Keratinocyte (primary cell): ENCODE data around the gene DDAH1. TPM values are rescaled to one million over a fixed set of nuclear protein-coding genes. Genes with fewer than 3 reads are reported as not detected.

Experiments used
- DNase-seq: peaks from one replicate; pipeline ENCODE4 v3.0.0-alpha.2; 2011; ENCODE audit warnings: low read depth, missing footprints, low spot score
- FAIRE-seq: peaks from 2 replicates; lab custom pipeline; 2011; peaks lifted over from hg19 to GRCh38; lab: Jason Lieb, UNC
- H2AFZ ChIP-seq: 2 replicates; pipeline ENCODE4 v1.6.0; 2012; ENCODE audit warnings: low read length, control low read depth, inconsistent platforms; ENCODE audit not compliant: control insufficient read depth
- H3K27ac ChIP-seq: 2 replicates; pipeline ENCODE4 v1.5.1; 2011; ENCODE audit warnings: low read length; ENCODE audit not compliant: control insufficient read depth, insufficient read depth
- H3K27me3 ChIP-seq: 3 replicates; pipeline ENCODE4 v1.6.0; 2011; ENCODE audit warnings: low read length; ENCODE audit not compliant: control insufficient read depth, insufficient read depth; ENCODE audit errors: extremely low read depth
- H3K36me3 ChIP-seq, 2 experiments: 2 replicates in 1 of 2; 3 replicates in 1 of 2; pipeline ENCODE4 v1.5.1; 2011; ENCODE audit warnings: low read length in 2 of 2, mild to moderate bottlenecking in 1 of 2; ENCODE audit not compliant: control insufficient read depth in 2 of 2, insufficient read depth in 2 of 2; ENCODE audit errors: extremely low read depth in 1 of 2
- H3K4me1 ChIP-seq: 3 replicates; pipeline ENCODE4 v1.5.1; 2011; ENCODE audit warnings: low read length; ENCODE audit not compliant: control insufficient read depth, insufficient read depth; ENCODE audit errors: extremely low read depth
- H3K4me2 ChIP-seq: 3 replicates; pipeline ENCODE4 v1.6.0; 2011; ENCODE audit warnings: low read depth, low read length; ENCODE audit not compliant: control insufficient read depth, insufficient read depth; ENCODE audit errors: extremely low read depth
- H3K4me3 ChIP-seq, 3 experiments: fragments of 200-600 bp in 1 of 3; sonication (generic) in 1 of 3; 2 replicates in 2 of 3; 3 replicates in 1 of 3; pipeline ENCODE4 v1.5.1; 2011 to 2016; ENCODE audit warnings: low read length in 3 of 3, mild to moderate bottlenecking in 3 of 3, control low read depth in 2 of 3, inconsistent platforms in 1 of 3, low read depth in 1 of 3, mixed read lengths in 1 of 3, mixed run types in 1 of 3, moderate library complexity in 1 of 3; ENCODE audit not compliant: control insufficient read depth in 2 of 3, insufficient read depth in 2 of 3; ENCODE audit errors: extremely low read depth in 1 of 3
- H3K79me2 ChIP-seq: 2 replicates; pipeline ENCODE4 v1.6.0; 2012; ENCODE audit warnings: low read length; ENCODE audit not compliant: control insufficient read depth, insufficient read depth
- H3K9ac ChIP-seq: 3 replicates; pipeline ENCODE4 v1.6.0; 2011; ENCODE audit warnings: low read length; ENCODE audit not compliant: control insufficient read depth, insufficient read depth; ENCODE audit errors: extremely low read depth
- H3K9me1 ChIP-seq: 3 replicates; pipeline ENCODE4 v1.6.0; 2011; ENCODE audit warnings: low read length; ENCODE audit not compliant: control insufficient read depth, insufficient read depth; ENCODE audit errors: extremely low read depth
- H3K9me3 ChIP-seq: 2 replicates; pipeline ENCODE4 v1.5.1; 2012; ENCODE audit warnings: low read depth, low read length; ENCODE audit not compliant: control insufficient read depth
- H4K20me1 ChIP-seq: 3 replicates; pipeline ENCODE4 v1.6.0; 2011; ENCODE audit warnings: low read length; ENCODE audit not compliant: control insufficient read depth, insufficient read depth; ENCODE audit errors: extremely low read depth
- CTCF ChIP-seq, 3 experiments: IDR thresholded peaks in 1 of 3; conservative IDR thresholded peaks in 1 of 3; optimal IDR thresholded peaks in 1 of 3; 2 replicates in 2 of 3; 3 replicates in 1 of 3; pipeline versions ENCODE3 to v1.5.1; 2011; ENCODE audit warnings: low read length in 3 of 3, mild to moderate bottlenecking in 3 of 3, moderate library complexity in 2 of 3, control low read depth in 1 of 3, inconsistent platforms in 1 of 3; ENCODE audit not compliant: insufficient read depth in 2 of 3; ENCODE audit errors: extremely low read depth in 1 of 3
- EZH2 ChIP-seq: IDR thresholded peaks from one replicate; pipeline ENCODE4 v1.6.1; 2012; ENCODE audit warnings: inconsistent platforms, mild to moderate bottlenecking, low read length, moderate library complexity
- dilution Hi-C: fragments of 300-500 bp; cut with MboI; formaldehyde crosslinking; loops from one replicate; pipeline ENCODE4 v1.7.0; 2020; ENCODE audit warnings: low sequenced_read_pairs; ENCODE audit not compliant: extremely low pct_ligation_motif_present
- polyA plus RNA-seq, 5 experiments: library from polyadenylated mRNA; depleted of rRNA in 3 of 5; stranded (reverse) in 3 of 5; stranded (forward) in 1 of 5; unstranded in 1 of 5; fragments of >200 nt; gene quantifications; 1 replicate in 1 of 5; 2 replicates in 3 of 5; 3 replicates in 1 of 5; pipeline versions ENCODE4 v1.2.1 to v1.2.3, GENCODE V29; 2011 to 2012; ENCODE audit warnings: missing spikeins in 2 of 5, low read depth in 1 of 5, low replicate concordance in 1 of 5

Gene DDAH1
- polyA plus RNA-seq, 1 donor (not counting 4 experiments of a cell fraction or from before 2014, with no cell fraction given) = 5.8 TPM

DNA sequence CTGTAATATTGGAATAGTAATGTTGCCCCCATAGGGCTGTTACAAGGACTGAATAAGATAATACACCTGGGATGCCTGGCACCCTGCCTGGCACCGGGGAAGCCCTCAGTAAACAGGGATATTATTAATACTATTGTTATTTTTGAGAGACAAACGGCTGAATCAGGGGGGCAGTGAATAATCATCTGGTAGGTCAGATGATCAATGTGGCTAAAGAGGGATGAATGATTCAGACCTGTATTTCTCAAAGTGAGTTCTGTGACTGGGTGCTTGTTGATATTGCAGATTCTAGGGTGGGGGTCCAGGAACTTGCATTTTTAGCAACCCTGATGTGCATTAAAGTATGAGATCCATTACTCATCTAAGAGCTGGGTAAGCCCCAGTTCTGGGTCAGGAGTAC lies 142.3 kb downstream of the DDAH1 start:
- Histone ChIP-seq H3K9me3 (no peaks in the 10 kb centered on the region), H3K4me2 (no peak overlapping the region), H3K9ac (no peak overlapping the region), H3K36me3 (no peaks in the 10 kb centered on the region), H3K9me1 (no peaks in the 10 kb centered on the region), H3K4me3 (no peak overlapping the region), H3K27ac (peak overlapping the region; percentile 10), H3K79me2 (no peaks in the 10 kb centered on the region), H4K20me1 (no peaks in the 10 kb centered on the region), H3K4me1 (peaks cover 60% of the 10 kb centered on the region), H3K27me3 (no peaks in the 10 kb centered on the region), H2AFZ (no peak overlapping the region)
- dilution Hi-C loops = no loop called here
- TF ChIP-seq CTCF (optimal IDR thresholded peaks at IDR 0.05 in 1 of 3, IDR thresholded peaks at IDR 0.05 in 1 of 3, conservative IDR thresholded peaks at IDR 0.05 in 1 of 3; ENCODE audit: extremely low read depth in 1 of 3, insufficient read depth in 2 of 3, low read length in 3 of 3) = no peak
- TF ChIP-seq EZH2 = no peak
- DNase-seq (no peak), FAIRE-seq (no peak)

- FAIRE-seq = peak; percentile 86
- Histone ChIP-seq H3K79me2 (no peaks in the 10 kb centered on the region), H3K36me3 (no peaks in the 10 kb centered on the region), H3K9me3 (no peaks in the 10 kb centered on the region), H3K9me1 (no peaks in the 10 kb centered on the region), H3K27ac (peak overlapping the region; percentile 90), H3K4me2 (peak overlapping the region; percentile 22), H3K9ac (no peak overlapping the region), H3K4me3 (no peak overlapping the region), H2AFZ (no peak overlapping the region), H4K20me1 (no peaks in the 10 kb centered on the region), H3K27me3 (no peaks in the 10 kb centered on the region), H3K4me1 (peaks cover 69% of the 10 kb centered on the region)
- TF ChIP-seq EZH2 = no peak
- TF ChIP-seq CTCF (optimal IDR thresholded peaks at IDR 0.05 in 1 of 3, IDR thresholded peaks at IDR 0.05 in 1 of 3, conservative IDR thresholded peaks at IDR 0.05 in 1 of 3; ENCODE audit: extremely low read depth in 1 of 3, insufficient read depth in 2 of 3, low read length in 3 of 3) = no peak
- dilution Hi-C loops = no loop called here
- DNase-seq = no peak
Measured at GRCh38 chr1:85321237-85321964, 143.6 kb downstream of the DDAH1 start.
